ENCODE data around the gene HOOK2.

GRCh38 chr19:12786141-12786870 lies 11.0 kb upstream of the HOOK2 start:
- TF ChIP-seq CTCF (conservative IDR thresholded peaks at IDR 0.05 in 1 of 2, IDR thresholded peaks at IDR 0.05 in 1 of 2; ENCODE audit: low read depth in 1 of 2, low read length in 2 of 2): no peak
- no peak for TF ChIP-seq EZH2 (IDR thresholded peaks at IDR 0.05; ENCODE audit: low read length, missing control alignments)

All from fibroblast of lung (primary cell).